ENCODE data around the gene PLA2G2C.

DNA sequence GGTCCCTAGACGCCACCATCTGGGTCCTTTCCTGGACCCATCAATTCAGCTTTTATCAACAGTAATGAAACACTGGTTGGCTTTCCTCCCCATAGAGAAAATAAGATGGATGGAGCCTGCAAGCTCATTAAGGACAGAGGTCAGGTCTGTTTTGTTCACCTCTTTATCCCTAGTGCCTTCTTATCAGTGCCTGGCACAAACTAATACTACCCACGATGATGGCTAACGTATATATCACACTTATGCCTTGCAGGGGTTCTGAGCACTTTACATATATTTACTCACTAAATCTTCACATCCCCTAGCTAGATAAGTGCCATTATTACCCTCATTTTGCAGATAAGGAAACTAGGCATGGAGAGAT lies 5.5 kb downstream of the PLA2G2C start:
- TF ChIP-seq CTCF (IDR thresholded peaks at IDR 0.05; ENCODE audit: insufficient read depth, low read length) (no peak), GABPA (IDR thresholded peaks at IDR 0.05; ENCODE audit: low read depth) (no peak), POLR2AphosphoS5 (IDR thresholded peaks at IDR 0.05; ENCODE audit: low read depth) (no peak)
